Measurements from ENCODE around the gene SGSM1.

SGSM1 gene

GRCh38 chr22:24920029-24920428 lies 114.0 kb downstream of the SGSM1 start:
- Histone ChIP-seq H3K4me3 (ENCODE audit: low read depth, low read length) (no peak overlapping the region), H3K36me3 (0 out of 2 replicates have a peak, but pooled peaks cover 2% of the 10 kb centered on the region), H3K9me3 (no peaks in the 10 kb centered on the region), H3K27me3 (no peaks in the 10 kb centered on the region), H3K4me1 (no peaks in the 10 kb centered on the region)
- no peak for DNase-seq
- no peak for TF ChIP-seq CTCF (IDR thresholded peaks at IDR 0.05; ENCODE audit: low read depth, low read length)

DNA sequence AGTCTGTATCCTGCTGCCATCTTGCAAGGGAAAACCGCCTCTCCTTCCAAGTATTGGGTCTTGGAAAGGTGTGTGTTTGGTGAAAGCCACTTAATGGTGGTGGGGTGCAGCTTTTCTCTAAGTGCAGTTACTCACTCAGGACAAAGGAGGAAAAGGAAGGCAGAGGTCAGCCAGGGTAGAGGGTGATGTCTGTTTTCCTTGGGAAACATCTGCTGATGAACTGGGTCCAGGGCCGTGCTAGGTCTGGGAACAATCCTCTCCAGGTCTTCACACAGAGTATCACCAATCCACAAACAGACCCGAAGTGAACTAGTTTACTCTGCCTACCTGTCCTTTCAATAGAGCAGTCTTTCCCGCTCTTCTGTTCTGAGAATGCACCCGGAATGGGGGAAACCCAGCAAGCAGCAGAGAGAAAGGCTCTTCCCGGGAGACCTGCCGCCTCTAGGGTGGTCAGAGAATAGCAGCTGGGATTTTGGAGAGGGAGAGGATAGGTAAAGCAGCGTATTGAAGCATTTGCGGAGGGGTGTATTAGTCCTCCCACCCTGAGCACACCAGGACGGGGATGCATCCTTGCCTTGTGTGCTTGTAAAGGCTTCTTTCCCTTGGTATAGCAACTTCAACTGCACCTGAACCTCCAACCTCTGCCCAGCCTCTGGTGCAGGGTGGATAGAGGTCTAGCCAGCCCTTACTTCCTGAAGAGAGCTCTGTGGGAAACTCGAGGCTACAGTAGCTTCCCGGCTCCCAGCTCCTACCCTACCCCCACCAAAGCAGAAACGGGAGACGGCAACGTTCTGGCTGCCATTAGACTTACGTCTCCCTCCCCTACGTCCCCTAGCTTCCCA lies 119.8 kb downstream of the SGSM1 start:
- no peak overlapping the region for H3K4me3 ChIP-seq (ENCODE audit: low read depth, low read length)

GRCh38 chr22:24926428-24926725 lies 120.4 kb downstream of the SGSM1 start:
- Histone ChIP-seq H3K36me3 (no peaks in the 10 kb centered on the region), H3K9me3 (no peaks in the 10 kb centered on the region), H3K27me3 (no peaks in the 10 kb centered on the region), H3K4me1 (no peaks in the 10 kb centered on the region), H3K4me3 (ENCODE audit: low read depth, low read length) (no peak overlapping the region)
- TF ChIP-seq CTCF (IDR thresholded peaks at IDR 0.05; ENCODE audit: low read depth, low read length) = no peak
- no peak for DNase-seq

More for the DNA sequence above, 119.8 kb downstream of the SGSM1 start:
- Histone ChIP-seq H3K9me3 (no peaks in the 10 kb centered on the region), H3K27me3 (no peaks in the 10 kb centered on the region), H3K4me1 (no peaks in the 10 kb centered on the region), H3K36me3 (no peaks in the 10 kb centered on the region)
- TF ChIP-seq CTCF (IDR thresholded peaks at IDR 0.05; ENCODE audit: low read depth, low read length) = no peak
- no peak for DNase-seq

- no peaks in the 10 kb centered on the region for H3K4me1 ChIP-seq
- no peaks in the 10 kb centered on the region for H3K9me3 ChIP-seq
- TF ChIP-seq CTCF (IDR thresholded peaks at IDR 0.05; ENCODE audit: low read depth, low read length) = no peak
- H3K4me3 ChIP-seq (ENCODE audit: low read depth, low read length) = no peak overlapping the region
- no peaks in the 10 kb centered on the region for H3K27me3 ChIP-seq
- no peaks in the 10 kb centered on the region for H3K36me3 ChIP-seq
- no peak for DNase-seq
Observed at GRCh38 chr22:24926849-24927579, 121.0 kb downstream of the SGSM1 start.

GRCh38 chr22:24928322-24928721 lies 122.3 kb downstream of the SGSM1 start:
- TF ChIP-seq CTCF (IDR thresholded peaks at IDR 0.05; ENCODE audit: low read depth, low read length) = no peak
- H3K36me3 ChIP-seq = no peaks in the 10 kb centered on the region
- no peak overlapping the region for H3K4me3 ChIP-seq (ENCODE audit: low read depth, low read length)
- H3K4me1 ChIP-seq = no peaks in the 10 kb centered on the region
- DNase-seq = no peak
- H3K27me3 ChIP-seq = no peaks in the 10 kb centered on the region
- no peaks in the 10 kb centered on the region for H3K9me3 ChIP-seq

GRCh38 chr22:24930678-24931077 lies 124.7 kb downstream of the SGSM1 start:
- no peak for DNase-seq
- TF ChIP-seq CTCF (IDR thresholded peaks at IDR 0.05; ENCODE audit: low read depth, low read length) = no peak
- H3K9me3 ChIP-seq = no peaks in the 10 kb centered on the region
- H3K27me3 ChIP-seq = no peaks in the 10 kb centered on the region
- H3K4me1 ChIP-seq = no peaks in the 10 kb centered on the region
- no peak overlapping the region for H3K4me3 ChIP-seq (ENCODE audit: low read depth, low read length)
- no peaks in the 10 kb centered on the region for H3K36me3 ChIP-seq
